UCSD-AML1 (cell line): ENCODE measurements around the gene MAD1L1.

ENCODE experiments used
- DNase-seq: peaks from one replicate; lab custom pipeline; 2025; ENCODE audit not compliant: unreplicated experiment; lab: John Stamatoyannopoulos, UW

The MAD1L1 gene

GRCh38 chr7:2120251-2120660 is 112.5 kb downstream of the MAD1L1 start:
- DNase-seq = peak; percentile 38

- DNase-seq = no peak
Observed at GRCh38 chr7:2118630-2119190, 114.0 kb downstream of the MAD1L1 start.

GRCh38 chr7:2118056-2118455 is 114.7 kb downstream of the MAD1L1 start:
- no peak for DNase-seq

- no peak for DNase-seq
Observed at GRCh38 chr7:2117646-2118045, 115.1 kb downstream of the MAD1L1 start.

GRCh38 chr7:2116989-2117591 is 115.7 kb downstream of the MAD1L1 start:
- DNase-seq = peak; percentile 18

GRCh38 chr7:2116448-2116810 is 116.3 kb downstream of the MAD1L1 start:
- DNase-seq = no peak

- DNase-seq = peak; percentile 25
Observed at GRCh38 chr7:2115760-2116447, 116.8 kb downstream of the MAD1L1 start.

GRCh38 chr7:2114926-2115759 is 117.6 kb downstream of the MAD1L1 start:
- DNase-seq = no peak

GRCh38 chr7:2114052-2114451 is 118.7 kb downstream of the MAD1L1 start:
- DNase-seq = no peak

GRCh38 chr7:2112261-2113198 is 120.2 kb downstream of the MAD1L1 start:
- DNase-seq = peak; percentile 36

GRCh38 chr7:2111568-2111967 is 121.2 kb downstream of the MAD1L1 start:
- DNase-seq = no peak

GRCh38 chr7:2110610-2111396 is 121.9 kb downstream of the MAD1L1 start:
- no peak for DNase-seq

- no peak for DNase-seq
Observed at GRCh38 chr7:2109936-2110609, 122.7 kb downstream of the MAD1L1 start.

GRCh38 chr7:2109251-2109872 is 123.4 kb downstream of the MAD1L1 start:
- DNase-seq = no peak

- no peak for DNase-seq
Observed at GRCh38 chr7:2108501-2109250, 124.1 kb downstream of the MAD1L1 start.

GRCh38 chr7:2108071-2108455 is 124.7 kb downstream of the MAD1L1 start:
- DNase-seq = no peak

GRCh38 chr7:2107386-2108070 is 125.2 kb downstream of the MAD1L1 start:
- DNase-seq = no peak

GRCh38 chr7:2106924-2107323 is 125.8 kb downstream of the MAD1L1 start:
- peak; percentile 57 for DNase-seq
